HG03432 (cell line): ENCODE data around the gene PACS1.
"Not testable (repeated sequence)": the region's sequence is repeated elsewhere in the genome, so short reads cannot be mapped to it uniquely, and the experiment has no call there.

Source experiments
- ATAC-seq: cut with Tn5 transposase; IDR thresholded peaks from one replicate; pipeline ENCODE4 v1.9.1; 2021; ENCODE audit warnings: mild to moderate bottlenecking, moderate library complexity; ENCODE audit not compliant: unreplicated experiment

The PACS1 gene

DNA sequence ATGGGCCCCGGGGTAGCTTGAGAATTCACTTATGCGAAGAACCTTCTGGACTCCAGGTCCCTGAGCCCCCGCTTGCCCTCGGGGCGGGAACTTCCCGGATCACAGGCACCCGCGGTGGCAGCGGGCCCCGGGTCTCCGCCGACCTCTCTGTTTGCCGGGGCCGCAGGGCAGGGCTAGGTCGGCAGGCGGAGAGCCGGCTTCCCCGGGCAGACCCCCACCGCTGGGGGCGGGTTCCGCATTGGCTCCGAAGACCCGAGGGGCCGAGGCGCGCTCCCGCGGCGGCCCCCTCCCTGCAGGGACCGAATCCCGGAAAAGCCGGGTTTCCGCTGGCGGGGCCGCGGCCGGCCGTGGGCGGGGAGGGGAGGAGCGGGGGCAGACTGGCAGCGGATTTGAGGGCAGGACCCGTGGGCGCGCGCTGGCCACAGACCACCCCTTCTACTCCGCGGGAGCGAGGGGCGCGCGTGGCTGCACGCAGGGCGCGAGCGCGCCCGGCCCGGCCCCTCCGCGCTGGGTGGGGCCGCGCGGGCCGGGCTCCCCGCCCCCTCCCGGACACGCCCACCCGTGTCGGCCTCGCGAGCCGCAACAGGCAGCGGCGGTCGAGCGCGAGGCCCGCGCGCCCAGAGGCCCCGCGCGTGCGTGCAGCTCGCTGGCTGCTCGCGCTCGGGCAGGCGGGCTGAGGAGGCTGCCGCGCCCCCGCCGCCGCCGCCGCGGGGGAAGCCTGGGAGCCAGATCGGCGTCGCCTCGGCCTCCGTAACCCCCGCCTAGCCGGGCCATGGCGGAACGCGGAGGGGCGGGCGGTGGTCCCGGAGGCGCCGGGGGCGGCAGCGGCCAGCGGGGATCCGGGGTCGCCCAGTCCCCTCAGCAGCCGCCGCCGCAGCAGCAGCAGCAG lies at the start of gene PACS1:
TSS of gene PACS1 (plus strand) at position 558 of the 889 bp plus-strand sequence. CDS start at position 773, 215 bp downstream.
- peak; percentile 51 for ATAC-seq

DNA sequence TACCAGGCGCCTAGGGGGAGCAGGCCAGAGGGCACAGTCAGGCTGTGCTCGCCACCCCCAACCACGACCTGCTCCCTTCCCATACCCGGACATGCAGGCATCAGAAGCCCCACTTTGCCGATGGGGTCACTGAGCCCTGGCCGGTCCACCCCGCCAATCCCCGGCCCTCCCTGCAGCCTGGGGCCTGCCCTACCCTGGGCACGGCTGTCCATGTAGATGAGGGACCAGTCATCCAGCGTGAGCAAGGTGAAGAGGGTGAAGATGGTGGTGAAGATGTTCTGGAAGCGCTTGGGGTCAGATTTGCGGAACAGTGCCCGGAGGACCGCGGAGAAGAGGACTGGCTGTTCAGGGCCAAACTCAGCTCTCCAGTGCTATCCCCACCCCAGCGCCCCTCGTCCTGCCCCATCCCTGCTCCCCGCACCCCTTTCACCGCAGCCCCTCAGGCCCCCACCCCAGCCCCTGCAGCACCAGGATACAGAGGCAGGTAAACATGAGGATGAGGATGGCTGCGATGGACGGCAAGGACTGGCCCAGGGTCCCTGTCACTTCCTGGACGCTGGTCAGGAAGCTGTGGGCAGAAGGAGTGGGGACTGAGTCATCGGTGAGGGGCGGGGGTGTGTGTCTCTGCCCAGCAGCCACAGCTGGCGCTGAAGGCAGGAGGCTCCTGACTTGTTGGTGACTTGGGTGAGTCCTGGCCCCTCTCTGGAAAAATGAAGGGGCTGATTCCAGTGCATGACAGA lies 49.3 kb upstream of the PACS1 start:
- no peak for ATAC-seq

GRCh38 chr11:66022401-66023185 lies 47.5 kb upstream of the PACS1 start:
- no peak for ATAC-seq

DNA sequence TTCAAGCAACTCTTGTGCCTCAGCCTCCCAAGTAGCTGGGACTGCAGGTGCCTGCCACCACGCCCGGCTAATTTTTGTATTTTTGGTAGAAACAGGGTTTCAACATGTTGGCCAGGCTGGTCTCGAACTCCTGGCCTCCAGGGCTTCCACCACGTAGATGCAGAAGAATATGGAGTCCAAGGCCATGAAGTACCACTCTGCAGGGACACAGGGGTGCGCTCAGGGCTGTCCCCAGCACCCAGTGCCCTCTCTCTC lies 47.0 kb upstream of the PACS1 start:
- ATAC-seq = not testable (repeated sequence)

GRCh38 chr11:66026017-66026529 lies 44.0 kb upstream of the PACS1 start, which contains the start of gene CATSPER1:
CATSPER1 (minus strand) TSS chr11:66026479; CDS start chr11:66026379, 100 bp downstream.
- ATAC-seq = no peak

- ATAC-seq = no peak
Observed at GRCh38 chr11:66032957-66033735, 36.9 kb upstream of the PACS1 start.

GRCh38 chr11:66035653-66036333 lies 34.3 kb upstream of the PACS1 start:
- ATAC-seq = no peak

GRCh38 chr11:66036334-66036710 lies 33.8 kb upstream of the PACS1 start:
- ATAC-seq = no peak

GRCh38 chr11:66037327-66037726 lies 32.7 kb upstream of the PACS1 start:
- no peak for ATAC-seq

DNA sequence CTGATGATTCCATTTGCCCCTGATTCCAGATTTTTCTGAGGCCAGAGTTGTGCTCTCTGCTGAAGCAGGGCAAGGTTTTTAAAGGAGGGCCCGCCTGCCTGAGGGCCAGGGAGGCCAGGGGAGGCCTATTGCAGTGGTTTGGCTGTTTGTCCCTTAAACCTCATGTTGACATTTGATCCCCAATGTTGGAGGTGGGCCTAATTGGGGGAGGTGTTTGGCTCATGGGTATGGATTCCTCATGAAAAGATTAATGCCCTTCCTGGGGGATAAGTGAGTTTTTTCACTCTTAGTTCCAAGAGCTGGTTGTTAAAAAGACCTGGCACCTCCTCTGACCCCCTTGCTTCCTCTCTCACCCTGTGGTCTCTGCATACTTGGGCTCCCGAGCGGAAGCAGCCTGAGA lies 30.3 kb upstream of the PACS1 start:
- no peak for ATAC-seq

DNA sequence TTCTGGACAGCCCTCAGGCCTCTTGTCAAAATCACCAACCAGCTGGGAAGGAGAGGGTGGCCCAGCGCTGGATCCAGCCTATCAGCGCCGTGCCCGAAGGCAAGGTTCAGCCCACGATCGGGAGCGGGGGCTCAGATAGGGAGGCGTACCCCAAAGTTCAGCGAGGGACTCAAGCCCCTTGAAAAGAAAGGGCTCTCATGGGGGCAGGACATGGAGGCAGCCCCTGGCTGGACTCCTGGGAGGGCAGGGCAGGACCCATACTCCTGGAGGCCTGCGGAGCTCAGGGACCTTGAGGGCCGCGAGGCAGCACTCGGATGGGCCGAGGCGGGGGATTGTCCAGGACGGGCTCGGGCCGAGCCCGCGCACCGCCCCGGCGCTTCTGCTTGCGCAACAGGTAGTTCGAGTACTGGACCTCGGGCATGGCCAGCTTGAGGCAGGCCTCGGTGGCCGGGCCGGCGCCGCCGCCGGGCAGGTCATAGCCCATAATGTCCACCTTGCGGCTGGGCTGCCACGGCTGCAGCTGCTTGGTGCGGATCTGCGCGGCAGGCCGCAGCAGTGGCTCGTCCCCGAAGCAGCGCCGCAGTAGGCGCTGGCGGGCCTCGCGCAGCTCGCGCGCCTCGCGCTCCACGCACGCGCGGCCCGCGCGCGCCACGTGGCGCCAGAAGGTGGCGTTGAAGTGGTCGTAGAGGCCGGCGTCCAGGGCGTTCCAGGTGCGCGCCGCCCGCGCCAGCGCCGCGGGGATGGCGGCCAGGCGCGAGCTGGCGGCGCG lies 27.7 kb upstream of the PACS1 start:
- no peak for ATAC-seq

DNA sequence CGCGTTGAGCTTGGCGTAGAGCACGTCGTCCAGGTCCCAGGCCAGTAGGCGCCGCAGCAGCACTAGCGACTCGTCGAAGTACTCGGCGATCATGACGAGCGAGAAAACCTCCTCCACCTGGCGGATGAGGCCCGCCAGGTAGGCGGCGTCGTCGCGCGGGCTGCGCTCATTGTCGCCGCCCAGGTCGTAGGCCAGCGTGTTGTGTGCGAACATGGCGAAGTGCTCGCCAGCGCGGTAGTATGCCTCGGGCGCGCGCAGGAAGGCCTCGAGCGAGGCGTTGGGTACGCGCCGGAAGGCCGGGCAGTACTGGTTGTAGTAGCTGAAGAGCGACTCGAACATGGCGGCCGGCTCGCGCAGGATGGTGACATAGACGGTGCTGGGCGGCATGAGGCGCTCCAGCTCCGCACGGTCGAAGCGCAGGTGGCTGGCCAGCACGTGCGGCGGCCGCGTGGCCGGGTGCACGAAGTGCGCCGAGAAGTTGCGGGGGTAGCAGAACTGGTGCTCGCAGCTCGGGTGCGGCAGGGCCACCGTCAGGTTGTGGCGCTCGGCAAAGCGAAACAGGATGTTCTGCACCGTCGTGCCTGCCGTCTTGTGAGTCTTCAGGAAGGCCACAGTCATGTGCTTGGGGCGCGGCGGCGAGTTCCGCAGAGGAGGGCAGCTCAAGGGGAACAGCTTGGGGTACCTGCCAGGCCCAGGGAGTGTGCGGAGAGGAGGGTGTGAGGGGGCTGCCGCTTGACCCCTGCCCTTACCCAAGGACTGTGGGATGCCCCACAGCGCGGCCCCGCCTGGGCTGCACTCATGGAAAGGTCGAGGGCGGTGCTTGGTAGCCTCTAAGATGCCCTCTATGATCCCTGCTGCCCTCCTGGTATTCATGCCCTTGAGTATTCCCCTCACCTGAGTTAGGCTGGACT lies 26.8 kb upstream of the PACS1 start:
- ATAC-seq = no peak

- peak; percentile 14 for ATAC-seq
Observed at GRCh38 chr11:66044757-66045156, 25.3 kb upstream of the PACS1 start.

GRCh38 chr11:66045177-66045639 lies 24.9 kb upstream of the PACS1 start:
- peak; percentile 74 for ATAC-seq

- no peak for ATAC-seq
Observed at GRCh38 chr11:66046901-66047300, 23.2 kb upstream of the PACS1 start.

DNA sequence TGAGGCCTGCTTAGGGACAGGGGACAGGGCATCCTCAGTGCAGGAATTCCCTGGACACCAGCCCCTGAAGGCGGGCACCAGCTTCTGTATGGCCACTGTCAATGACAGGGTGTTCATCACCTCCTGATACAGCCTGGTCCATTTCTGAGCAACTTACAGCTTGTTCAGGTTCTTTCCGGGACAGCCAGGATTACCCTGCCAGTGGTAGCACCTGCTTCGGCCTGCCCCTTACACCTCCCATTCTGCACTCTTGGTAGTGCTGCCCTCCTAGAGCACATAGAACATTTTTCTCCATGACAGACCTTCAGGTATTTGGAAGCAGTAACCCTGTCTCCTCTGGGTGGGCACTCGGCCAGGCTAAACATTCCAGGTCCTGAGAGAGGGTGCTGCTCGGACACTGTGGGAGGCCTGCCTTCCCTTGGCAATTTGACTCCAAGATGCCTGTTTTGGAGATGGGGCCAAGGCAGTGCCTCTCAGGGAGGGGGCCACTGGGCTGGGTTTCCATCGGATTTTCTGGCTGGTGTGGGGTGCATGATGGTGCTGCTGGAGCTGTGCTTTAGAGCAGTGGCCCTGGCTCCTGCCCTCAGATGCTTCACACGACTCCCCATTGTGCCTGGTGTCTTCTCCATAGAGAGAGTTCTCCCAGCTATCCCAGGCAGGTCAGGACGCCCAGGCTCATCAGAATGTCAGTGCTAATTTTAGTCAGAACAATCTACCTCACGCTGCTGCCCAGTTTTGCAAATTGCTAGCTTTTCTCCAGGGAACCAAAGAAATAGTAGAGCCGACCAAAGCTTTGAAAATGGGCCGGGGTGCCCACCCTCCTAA lies 22.3 kb upstream of the PACS1 start:
- no peak for ATAC-seq
